HG03520 (cell line): ENCODE data around the gene SINHCAF.
"Not testable (repeated sequence)": the region's sequence is repeated elsewhere in the genome, so short reads cannot be mapped to it uniquely, and the experiment has no call there.

Source experiments
- ATAC-seq: cut with Tn5 transposase; IDR thresholded peaks from one replicate; pipeline ENCODE4 v1.9.1; 2021; ENCODE audit warnings: mild to moderate bottlenecking, moderate library complexity; ENCODE audit not compliant: unreplicated experiment

The SINHCAF gene

DNA sequence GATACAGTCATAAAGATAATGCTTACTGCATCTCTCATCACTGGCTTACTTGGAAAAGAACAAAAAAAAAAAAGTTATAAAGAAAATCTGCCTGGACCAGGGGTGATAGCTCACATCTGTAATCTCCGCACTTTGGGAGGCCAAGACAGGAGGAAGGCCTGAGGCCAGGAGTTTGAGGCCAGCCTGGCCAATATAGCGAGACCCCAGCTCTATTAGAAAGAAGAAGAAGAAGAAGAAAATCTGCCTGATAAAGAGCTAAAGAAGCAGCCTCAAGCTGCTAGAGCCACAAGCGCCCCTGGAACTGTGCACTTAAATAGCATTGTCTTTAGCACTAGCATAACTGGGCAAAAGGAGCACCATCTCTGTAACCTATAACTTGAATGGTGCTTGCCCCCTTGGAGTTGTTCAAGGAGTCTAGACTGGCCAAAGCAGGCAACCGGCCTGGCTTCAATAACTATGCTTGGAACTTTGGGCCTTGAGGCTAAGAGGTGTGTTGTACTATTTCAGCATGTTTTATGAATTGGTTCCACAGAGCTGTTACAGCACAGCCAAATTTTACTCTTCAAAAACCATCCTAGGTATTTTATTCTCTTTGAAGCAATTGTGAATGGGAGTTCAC lies 53.2 kb downstream of the SINHCAF start:
- ATAC-seq, result no peak

DNA sequence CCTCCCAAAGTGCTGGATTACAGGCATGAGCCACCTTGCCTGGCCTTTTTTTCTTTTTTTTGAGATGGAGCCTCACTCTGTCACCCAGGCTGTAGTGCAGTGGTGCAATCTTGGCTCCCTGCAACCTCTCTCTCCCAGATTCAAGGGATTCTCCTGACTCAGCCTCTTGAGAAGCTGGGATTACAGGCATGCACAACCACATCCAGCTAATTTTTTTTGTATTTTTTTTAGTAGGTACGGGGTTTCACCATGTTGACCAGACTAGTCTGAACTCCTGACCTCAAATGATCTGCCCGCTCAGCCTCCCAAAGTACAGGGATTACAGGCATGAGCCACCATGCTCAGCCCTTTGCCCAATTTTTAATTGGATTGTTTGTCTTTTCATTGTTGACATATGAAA lies 58.0 kb downstream of the SINHCAF start:
- ATAC-seq, result no peak

DNA sequence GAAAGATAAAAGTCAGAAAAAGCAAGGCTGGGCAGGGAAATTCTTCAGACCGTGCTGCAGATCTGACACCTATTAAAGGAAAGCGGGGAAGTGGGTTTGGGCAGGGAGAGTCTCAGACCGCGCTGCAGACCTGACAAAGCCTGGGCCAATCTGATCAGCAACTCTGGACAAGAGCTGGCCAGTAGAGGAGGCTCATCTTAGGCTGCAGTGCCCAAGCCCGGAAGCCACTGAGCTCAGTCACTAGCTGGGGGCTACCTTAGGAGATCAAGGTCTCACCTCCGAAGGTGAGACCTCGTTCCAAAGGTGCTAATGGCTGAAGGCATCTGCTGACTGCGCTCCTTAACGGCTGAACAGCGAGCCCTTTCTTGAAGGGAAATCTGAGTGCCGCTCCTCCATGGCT lies 60.2 kb downstream of the SINHCAF start:
- no peak for ATAC-seq

DNA sequence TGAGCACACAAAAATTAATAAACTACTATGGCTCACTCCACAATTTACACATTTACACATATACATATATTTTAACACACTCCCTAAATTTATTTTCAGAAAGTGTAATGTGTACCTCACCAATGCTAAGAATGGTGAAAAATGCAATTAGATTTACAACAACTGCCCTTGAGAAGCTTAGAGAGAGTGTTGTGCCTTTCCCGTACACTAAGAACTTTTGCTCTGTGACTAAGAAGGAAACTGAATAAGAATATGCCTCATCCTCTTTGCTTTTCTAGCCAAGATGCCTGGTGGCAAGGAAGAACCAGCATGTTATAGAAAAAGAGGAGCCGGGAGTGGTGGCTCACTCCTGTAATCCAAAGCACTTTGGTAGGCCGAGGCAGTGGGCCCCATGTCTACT lies 62.3 kb downstream of the SINHCAF start:
- no peak for ATAC-seq

DNA sequence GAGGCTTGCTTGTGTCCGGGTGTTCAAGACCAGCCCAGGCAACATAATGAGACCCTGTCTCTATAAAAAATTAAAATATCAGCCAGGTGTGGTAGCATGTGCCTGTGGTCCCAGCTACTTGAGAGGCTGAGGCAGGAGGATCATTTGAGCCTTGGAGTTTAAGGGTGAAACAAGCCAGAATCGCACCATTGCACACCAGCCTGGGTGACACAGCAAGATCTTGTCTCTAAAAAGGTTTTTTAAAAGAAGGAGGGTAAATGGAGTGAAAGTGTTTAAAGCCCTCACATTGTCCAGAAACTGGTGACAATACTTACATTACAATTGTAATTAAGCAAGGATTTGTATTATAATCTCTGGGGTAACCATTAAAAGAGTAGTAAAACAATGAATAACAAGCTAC lies 64.2 kb downstream of the SINHCAF start:
- no peak for ATAC-seq

DNA sequence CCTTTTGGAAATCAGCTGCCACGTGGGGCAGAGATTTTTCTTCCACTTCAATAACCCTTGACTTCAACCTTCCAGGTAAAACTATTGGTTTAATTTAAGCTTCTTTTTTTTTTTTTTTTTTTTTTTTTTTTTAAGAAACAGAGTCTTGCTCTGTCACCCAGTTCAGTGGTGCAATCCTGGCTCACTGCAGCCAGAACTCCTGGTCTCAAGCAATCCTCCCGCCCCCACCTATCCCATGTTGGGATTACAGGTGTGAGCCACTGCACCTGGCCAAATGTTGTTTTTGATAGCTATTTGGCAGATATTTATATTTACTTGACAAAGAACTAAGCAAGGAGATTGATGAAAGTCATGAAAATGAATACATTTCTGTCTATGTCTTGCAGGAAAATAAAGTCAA lies 65.1 kb downstream of the SINHCAF start:
- no peak for ATAC-seq

DNA sequence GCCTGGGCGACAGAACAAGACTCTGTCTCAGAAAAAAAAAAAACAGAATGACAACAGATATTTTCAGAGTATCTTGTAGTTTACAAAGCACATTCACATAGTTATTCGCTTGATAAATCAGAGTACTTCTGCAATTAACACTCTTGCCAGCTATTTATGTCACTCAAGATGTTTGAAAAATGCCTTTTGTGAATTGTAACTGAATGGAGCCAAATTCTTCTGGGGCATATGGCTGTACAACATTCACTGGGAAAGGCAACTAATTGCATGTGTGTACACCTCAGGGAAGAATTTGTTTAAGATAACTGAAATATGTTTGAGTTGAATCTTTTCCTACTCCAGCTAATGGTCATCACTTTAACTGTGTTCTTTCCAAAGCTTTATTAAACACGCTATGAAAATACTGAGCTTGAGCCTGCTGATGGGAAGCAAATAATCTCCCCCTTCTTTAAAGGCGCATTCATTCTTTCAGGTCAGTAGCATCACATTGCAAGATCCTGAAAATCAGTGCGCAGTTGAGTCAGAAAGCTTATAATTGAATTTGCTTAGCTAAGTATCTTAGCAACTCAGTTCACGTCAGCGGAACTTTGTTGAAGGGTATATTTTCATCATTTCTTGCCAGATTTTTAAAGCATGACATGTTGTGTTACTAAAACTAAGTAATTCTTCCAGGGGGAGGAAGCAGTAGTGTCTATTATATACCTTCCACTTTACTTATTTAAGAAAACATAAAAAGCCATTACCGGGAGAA lies 66.6 kb downstream of the SINHCAF start:
- no peak for ATAC-seq

DNA sequence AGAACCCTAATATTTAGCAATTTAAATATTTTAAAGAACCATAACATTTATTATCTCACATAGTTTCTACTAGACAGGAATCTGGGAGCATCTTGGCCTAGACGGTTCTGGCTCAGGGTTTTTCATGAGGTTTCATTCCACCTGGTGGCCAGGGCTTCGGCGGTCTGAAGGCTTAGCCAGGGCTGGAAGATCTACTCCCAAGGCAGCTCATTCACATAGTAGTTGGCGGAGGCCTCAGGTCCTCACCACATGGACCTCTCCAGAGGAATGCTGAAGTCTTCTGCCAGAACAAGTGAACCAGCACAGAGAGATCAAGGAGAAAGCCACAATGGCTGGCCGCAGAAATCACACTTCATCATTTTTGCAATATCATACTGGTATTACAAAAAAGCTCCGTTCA lies 68.2 kb downstream of the SINHCAF start:
- ATAC-seq, result no peak

DNA sequence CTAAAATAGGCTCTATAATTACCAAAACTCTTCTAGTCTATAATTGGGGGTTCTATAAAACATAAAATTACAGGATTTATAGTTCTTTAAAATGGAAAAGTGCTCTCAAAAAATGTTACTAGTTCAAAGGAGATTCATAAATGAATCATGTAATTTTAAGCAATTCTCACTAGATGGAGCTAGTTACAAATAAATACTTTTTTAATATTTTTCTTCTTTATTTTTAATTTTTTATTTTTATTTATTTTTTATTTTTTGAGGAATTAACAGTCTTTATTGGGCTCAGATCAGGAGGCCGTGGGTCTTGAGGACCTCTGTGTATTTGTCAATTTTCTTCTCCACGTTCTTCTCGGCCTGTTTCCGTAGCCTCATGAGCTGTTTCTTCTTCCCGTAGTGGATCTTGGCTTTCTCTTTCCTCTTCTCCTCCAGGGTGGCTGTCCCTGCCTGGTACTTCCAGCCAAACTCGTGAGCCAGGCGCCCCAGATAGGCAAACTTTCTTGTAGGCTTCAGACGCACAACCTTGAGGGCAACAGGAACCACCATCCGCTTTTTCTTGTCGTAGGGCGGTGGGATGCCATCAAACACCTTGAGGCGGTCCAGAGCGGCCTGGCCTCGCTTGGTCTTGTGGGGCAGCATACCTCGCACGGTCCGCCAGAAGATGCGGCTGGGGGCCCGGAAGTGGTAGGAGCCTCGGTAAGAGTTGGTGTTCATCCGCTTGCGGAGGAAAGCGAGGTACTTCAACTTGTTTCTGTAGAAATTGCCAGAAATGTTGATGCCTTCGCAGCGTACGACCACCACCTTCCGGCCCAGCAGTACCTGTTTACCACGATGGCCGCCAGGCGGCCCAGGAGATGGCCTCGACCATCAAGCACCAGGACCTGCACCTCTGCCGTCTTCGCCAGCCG lies 74.0 kb downstream of the SINHCAF start:
- not testable (repeated sequence) for ATAC-seq

DNA sequence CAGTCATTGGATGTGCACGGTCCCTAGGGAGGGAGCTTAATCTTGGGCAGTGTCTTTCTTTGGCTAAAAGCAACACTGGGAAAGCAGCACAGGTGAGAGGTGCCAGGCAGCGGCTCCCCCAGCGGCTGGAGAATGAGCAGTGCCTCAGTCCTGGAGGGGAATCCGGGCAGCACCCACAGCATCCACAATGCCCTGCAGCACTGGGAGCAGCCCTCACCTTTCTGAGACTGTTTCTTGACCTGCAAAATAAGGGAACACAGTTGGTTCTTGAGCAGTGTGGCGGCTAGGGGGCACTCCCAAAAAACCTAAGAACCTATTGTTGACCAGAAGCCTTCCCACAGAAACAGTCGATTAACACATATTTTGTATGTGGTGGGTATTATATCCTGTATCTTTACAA lies 75.8 kb downstream of the SINHCAF start:
- no peak for ATAC-seq

DNA sequence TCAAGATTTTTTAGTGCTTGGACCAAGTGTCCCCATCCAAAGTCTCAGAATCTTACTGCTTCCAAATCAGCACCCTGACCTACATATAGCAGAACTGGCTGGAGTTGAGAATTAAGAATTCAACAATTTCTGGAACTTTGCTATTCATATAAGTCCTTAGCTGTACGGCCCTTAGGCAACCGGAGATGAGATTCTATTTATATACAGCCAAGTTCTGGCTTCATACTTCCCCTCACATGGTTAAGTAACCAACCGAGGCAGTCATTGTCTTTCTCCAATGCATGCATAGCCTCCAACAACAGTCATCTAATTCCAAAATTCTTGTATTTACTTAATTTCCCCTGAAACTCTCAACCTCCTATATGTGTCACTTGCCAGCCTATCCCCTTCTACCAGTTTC lies 76.6 kb downstream of the SINHCAF start:
- no peak for ATAC-seq

DNA sequence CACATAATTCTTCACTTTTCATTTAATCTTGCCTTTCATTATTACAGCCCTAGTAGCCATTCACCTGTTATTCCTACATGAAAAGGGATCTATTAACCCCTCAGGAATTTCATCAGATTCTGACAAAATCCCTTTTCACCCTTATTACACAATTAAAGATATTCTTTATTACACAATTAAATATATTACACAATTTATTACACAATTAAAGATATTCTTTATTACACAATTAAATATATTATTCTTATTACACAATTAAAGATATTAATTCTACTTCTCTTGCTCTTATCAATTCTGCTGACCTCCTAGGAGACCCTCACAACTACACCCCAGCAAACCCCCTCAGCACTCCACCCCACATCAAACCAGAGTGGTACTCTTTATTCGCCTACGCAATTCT lies 77.1 kb downstream of the SINHCAF start:
- no peak for ATAC-seq

DNA sequence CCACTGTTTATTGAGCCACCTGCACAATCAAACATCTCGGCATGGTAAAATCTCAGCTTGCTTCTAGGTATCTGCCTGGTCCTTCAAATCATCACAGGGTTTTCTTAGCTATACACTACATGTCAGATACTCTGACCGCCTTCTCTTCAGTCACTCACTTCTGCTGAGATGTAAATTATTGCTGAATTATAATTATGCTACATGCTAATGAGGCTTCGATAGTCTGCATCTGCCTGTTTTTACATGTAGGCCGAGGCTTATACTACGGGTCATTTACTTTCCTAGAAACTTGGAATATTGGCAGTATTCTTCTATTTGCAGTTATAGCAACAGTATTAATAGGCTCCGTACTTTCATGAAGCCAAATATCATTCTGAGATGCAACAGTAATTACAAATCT lies 77.6 kb downstream of the SINHCAF start:
- ATAC-seq, result no peak

DNA sequence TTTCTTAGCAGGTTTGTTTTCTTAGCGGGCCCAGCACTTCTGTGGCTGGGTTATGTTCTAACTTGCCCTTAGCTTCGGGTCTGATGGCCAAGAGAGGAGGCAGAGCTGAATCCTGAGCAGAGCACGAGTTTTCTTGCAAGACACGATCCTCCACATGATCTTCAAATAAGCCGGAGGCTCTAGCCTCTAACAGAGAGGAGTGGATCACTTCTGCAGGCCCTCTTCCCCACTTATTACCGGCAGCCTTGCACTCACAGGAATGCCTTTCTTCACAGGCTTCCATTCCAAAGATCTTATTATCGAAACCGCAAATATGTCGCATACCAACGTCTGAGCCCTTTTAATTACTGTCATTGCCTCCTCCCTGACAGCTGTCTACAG lies 79.5 kb downstream of the SINHCAF start:
- ATAC-seq, result no peak

DNA sequence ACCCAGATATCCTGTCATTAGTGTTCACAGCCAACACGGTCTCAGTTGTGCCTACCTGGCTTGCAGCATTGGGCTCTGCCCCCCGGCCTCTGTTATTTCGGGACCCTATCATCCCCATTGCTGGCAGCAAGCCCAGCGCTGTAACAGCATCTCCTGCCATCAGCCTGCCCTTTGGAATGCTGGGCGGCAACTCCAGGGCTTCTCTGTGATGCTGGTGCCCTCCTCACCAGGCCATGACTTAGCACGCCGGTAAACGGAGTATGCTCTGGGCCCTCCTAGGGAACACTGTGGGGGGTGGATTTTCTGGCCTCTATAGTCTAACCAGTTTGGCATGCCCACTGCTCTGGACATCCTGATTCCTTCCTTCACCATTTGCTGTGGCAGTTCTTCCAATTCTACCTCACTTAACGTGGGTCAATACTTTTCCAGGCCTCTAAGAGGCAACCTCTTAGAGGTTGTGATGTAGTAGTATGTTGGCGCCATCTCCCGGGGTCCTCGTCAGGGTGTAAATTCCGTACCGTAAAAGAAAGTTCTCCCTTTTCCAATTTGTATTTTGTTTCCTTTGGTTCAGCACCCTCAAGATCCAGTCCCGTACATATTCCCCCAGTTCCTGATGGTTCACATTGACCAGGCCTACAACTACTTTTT lies 80.0 kb downstream of the SINHCAF start:
- ATAC-seq, result no peak

DNA sequence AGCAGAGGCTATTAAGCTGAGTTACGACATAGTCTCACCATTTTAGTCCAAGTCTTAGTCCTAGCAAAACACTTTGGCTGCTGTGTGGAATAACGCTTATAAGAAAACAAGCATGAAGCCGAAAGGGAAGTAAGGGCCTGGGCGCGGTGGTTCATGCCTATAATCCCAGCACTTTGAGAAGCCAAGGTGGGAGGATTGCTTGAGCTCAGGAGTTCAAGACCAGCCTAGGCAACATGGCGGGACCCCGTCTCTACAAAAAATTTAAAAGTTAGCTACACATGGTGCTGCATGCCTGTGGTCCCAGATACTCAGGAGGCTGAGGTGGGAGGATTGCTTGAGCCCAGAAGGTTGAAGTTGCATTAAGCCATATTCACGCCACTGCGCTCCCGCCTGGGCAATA lies 83.5 kb downstream of the SINHCAF start:
- not testable (repeated sequence) for ATAC-seq

DNA sequence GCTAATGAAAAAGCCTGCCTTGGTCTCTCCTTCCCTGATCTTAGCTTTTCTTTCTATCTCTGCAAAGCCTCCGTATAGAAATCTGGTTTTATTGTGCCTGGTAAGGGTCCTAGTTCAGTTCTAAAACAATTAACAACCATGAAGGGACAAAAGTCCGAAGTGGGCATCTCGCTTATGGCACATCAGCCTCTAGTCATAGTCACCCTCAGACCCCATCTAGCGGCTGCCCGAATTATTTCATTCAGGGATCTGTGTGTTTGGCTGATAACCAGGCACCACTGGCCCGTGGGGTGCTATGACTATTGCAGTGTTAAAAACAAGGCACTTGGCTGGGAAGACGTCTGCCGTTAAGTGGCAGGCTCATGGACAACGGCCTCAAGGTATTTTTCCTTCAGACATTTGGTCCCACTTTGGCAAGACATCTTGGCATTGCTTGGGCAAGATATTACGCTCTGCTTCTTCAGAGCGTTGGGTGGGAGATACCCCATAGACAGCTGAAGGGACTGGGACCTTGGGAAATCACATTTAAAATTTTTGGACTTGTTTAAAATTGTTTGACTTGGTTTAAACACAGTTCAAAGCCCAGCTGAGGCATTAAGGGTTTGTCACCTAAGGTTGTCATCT lies 87.1 kb downstream of the SINHCAF start:
- ATAC-seq, result peak; percentile 85

DNA sequence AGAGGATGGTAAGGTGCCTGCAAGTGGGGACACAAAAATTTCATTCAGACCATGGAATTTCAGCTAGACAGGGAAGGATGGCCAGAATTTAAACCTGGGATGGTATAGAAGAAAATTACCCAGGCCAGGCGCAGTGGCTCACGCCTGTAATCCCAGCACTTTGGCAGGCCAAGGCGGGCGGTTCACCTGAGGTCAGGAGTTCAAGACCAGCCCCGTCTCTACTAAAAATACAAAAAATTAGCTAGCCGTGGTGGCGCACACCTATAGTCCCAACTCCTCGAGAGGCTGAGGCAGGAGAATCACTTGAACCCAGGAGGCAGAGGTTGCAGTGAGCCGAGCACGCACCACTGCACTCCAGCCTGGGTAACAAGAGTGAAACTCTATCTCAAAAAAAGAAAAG lies 87.6 kb downstream of the SINHCAF start:
- peak; percentile 25 for ATAC-seq

DNA sequence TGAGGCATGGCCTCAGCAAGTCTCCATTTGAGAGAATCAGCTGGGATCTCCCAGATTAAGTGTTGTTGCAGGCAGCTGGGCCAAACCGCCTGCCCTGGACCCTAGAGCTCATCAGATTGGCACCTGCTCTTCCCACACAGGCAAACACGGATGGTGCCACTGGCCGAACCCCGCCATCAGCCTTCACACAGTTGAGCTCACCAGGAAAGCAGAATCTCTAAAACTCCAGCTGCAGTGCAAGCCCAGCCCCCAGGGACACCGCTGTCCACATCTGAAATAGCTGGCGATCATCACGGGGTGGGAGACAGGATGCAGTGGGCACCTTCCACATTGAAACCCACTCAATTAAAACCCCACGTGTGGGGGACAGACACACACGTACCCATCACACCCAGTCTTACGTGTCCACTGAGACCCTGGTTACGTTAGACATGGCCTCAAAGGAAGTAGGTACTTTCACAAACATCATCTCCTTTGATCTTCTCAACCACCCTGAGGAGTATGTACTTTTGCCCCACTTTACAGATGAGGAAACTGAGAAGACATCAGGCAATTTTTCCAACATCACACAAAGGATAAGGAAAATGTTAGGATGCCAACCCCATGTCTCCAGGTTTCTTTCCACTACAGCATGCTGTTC lies 88.8 kb downstream of the SINHCAF start:
- ATAC-seq, result no peak

DNA sequence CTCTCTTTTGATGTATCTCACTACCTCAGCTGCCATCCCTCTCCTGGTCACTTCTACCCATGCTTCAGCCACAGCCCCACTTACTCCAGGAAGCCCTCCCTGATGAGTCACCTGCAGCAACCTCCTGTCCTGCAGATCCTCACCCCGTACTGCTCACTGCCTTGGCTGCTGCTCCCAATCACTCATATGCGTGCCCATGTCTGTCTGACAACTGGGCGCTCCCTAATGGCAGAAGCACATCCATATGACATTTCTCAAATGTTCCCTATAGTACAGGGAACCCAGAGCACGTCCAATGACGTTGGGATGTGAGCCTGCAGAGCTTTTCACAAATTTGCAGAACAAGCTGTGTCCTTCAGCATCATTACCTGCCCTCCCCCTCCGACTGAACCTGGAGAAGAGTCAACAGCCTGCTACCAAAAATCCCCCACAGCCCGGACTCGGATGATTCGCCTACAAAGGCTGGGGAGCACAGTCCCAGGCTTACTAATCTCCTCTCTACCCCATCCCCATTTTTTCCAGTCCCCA lies 90.0 kb downstream of the SINHCAF start:
- no peak for ATAC-seq
